Stimulated activated CD8-positive, alpha-beta memory T cell treated with anti-CD3 and anti-CD28 coated beads, Interleukin-12 subunit alpha, Interleukin-12 subunit beta, amount 100 ng/mL, for 24 hours (primary cell): Measurements from ENCODE around the gene GRB10.
"Not testable (repeated sequence)": the region's sequence is repeated elsewhere in the genome, so short reads cannot be mapped to it uniquely, and the experiment has no call there.

Experiments
- DNase-seq: peaks from one replicate; pipeline ENCODE4 v3.0.0-alpha.2; 2020; ENCODE audit errors: extremely low read depth

The GRB10 gene

DNA sequence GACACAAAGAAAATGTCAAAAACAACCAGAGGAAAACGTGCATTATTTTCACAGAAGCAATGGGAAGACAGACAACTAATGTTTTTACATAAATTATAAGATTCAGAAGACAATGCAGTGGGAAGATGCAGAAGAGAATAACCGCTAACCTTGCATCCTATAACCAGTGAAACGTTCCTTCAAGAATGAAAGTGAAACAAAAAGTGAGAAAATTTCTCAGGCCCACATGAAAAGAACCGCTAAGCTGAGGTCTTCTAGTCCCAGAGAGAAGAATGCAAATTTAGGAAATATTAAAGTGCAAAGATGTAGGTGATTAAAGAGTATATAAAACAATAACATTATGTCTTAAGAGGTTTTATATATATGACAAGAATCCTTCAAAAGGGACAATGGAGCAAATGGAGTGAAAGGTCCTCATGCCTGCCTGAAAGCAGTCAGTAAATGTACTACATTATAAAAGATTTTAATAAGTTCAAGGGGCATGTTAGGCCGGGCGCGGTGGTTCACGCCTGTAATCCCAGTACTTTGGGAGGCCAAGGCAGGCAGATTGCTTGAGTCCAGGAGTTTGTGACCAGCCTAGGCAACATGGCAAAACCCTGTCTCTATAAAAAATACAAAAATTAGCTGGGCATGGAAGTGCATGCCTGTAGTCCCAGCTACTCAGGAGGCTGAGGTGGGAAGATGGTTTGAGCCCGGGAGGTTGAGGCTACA, 174.3 kb downstream of the GRB10 start:
- no peak for DNase-seq

DNA sequence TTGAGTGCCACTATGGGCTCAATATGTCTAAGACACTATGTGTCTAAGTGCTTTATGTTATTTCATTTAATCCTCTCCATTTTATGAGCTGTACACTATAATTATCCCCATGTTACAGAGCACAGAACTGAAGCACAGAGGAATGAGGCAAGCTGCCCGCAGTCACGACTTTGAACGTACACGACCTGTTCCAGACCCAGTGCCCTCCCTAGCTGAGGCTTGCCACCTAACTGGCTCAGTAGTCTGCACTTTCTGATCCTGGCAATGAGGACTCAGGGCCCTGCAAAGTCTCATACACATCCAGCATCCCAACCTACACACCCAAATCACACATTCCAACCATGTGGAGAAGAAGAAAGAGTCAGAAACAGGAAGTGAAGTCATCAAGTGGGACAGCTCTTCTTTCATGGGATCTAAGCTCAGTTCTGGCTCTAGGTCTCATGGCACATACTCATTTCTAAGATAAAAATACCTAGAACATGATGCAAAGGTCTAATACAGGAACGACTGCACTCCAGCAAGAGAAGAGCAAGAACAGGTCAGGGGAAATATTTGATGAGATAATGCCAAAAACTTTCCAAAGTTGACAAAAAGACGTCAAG, 175.1 kb downstream of the GRB10 start:
- no peak for DNase-seq

DNA sequence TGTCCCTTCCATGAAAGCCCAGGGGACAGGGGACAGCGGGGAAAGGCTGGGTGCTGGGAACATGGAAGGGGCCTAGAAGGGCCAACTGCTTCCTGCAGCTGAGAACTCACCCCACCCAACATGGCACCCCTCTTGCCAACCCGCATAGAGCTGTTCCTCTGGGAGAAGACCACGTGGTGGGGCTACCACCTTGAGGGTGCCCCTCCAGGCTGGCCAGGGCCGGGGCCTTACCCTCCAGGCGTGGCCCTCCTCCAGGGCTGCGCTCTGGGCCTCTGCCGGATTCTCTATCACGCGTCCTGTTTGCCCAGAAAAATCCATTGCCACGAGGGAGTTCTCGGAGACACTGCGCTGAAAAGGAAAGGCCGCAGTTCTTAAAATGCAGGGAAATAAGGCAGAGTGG, 177.6 kb downstream of the GRB10 start:
- DNase-seq = no peak

DNA sequence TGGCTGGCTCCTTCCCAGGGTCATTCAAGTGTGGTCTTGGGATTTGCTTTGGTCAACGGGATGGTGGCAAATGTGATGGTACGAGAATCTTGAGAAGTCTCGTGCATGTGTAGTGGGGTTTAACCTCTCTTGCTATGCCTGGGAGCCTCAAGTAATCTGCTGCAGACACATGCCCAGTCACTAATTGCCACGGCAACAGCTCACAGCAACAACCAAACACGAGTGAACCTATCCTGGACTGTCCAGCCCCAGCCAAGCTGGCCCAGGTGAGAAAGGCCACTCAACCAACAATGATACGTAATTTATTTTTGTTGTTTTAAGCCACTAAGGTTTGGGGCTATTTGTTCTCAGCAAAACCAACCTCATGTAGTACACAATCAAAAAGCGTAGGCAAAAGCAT, 179.4 kb downstream of the GRB10 start:
- no peak for DNase-seq

DNA sequence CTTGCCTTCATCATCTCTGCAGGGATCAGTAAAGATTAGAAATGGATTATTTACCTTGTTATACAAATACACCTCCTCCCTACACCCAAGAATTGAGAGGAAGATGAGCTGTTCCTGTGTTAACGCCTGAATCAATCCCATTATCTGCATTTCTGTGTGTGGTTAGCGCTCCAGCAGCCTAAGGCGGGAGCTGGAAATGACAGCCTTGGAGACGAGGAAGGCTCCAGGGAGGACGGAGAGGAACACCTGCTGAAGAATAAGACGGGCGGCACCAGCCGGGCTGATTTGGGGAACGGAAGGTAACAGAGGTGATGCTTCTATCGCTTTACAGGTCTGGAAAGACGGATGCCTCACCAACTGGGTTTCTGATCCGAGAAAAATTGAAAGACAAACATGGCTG, 183.3 kb downstream of the GRB10 start:
- no peak for DNase-seq

DNA sequence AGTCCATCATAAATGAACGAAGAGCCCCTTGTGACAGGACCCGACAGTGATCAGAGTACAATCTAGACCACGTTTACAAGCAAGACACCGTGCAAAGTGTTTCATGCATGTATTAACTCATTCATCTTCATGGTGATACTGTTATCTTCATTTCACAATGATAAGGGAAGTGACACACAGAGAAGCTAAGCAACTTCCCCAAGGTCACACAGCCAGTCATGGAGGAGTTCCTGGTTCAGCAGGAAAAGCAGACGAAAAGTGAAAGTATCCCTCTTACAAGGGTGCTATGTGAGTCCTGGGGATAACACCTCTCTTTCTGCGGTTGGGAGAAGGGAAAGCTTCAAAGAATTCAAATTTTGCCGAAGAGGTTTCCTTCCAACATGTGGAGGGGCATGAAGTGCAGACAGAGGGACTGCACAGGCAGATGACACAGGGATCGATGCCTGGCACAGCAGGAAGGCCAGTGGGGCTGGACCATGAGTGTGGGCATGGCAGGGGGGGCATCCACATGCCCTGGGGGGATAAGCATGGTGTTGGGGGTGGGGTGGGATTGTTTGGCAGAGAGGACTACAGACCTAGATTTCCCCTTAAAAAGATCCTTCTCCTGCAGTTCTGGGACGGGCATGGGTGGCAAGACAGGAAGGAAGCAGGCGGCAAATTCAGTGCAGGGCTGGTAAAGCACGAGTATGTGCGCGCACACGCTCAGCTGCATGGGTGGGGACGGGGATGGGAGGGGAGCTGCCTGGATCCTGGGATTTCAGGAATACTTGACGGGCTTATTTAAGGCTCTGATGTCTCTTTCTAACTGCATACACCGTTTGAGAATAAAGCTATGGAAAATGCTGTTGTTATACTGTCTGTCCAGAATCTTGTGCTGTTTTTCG, 184.0 kb downstream of the GRB10 start:
- DNase-seq = no peak

DNA sequence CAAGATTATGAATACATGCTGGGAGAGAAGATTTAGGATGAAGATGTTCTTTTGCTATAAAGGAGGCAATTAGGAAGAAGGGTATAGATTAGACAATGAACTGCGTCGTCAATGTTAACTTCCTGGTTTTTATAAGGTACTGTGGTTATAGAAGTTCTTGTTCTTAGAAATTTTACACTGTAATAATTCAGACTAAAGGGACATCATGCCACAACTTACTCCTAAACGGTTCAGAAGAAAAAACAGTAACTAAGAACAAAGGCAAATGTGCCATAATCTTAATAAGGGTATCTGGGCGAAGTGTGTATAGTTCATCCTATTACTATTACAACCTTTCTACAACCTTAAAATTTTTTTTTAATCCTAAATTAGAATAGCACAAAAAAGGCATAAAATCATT, 186.2 kb downstream of the GRB10 start:
- DNase-seq = no peak

DNA sequence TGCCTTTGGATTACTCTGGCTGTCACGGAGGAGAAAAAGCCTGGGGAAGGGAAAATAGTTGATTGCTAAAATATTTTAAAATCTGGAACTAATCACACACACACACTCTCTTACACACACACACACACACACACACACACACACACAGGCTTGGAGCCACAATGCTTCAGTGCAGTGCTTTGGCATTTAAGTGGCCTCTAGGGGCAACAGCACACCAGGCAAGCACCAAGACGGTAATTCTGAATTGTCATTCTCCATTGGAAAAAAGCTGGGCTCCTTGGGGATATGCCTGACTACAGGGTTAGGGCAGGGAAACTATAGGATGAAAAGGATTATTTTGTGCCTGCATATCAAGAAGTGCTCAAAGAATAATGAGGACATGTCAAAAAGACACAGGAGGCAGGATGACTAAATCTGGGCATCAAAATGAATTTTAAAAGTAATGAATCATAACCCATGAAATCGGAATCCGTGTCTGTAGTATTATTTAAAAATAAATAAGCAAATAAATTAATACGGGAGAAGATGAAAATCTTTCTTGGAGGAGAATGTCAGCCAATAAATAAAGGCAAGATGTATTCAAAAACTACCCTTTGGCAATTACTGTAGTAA, 187.1 kb downstream of the GRB10 start:
- DNase-seq = no peak

DNA sequence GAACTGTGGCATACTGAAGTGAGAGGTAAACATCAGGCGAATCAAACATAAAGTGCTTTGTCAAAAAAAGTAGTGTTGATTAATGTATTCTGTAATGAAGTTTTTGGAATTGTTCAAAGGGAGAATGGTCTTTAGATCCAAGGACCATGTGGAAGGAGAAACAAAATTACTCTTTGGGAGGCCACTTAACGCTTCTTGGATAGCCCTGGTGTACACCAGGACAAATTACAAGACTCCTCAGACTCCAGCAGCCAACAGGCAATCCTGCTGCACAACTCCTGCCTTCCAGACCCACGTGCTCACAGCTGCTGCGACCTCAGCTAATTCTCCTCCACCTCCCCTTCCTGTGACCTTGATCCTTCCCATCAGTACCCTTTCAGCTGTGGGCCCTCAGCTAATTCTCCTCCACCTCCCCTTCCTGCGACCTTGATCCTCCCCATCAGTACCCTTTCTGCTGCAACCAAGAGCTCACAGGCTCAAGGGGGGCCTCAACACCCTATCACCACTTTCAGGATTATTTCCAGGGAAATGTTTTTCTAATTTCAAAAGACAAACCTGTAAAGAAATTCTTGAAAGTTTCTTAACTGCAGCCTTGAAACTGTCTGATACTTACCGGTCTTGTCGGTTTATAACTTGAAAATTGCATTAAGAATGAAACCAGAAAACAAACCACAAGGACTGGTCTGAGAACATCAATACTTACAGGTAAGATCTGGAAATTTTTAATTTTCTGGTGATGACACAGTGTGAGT, 187.8 kb downstream of the GRB10 start:
- DNase-seq = no peak

DNA sequence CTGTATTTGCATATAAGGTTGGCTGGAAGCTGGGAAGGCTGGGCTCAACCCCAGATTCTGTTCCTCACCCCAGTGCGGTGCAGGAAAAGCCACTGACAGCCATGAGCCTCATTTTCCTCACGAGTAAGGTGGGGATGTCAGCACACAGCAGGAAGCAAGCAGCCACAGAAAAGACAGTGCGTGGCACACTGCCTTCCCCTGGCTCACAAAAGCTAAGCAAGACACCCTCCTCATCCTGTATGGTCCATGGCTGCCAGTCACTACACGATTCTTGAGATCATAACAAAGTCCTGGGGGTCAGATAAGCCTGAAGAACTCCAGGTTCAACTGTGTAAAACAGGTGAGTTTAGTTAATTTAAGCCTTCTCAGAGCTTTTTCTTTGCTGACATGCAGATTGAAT, 188.6 kb downstream of the GRB10 start:
- DNase-seq = no peak

DNA sequence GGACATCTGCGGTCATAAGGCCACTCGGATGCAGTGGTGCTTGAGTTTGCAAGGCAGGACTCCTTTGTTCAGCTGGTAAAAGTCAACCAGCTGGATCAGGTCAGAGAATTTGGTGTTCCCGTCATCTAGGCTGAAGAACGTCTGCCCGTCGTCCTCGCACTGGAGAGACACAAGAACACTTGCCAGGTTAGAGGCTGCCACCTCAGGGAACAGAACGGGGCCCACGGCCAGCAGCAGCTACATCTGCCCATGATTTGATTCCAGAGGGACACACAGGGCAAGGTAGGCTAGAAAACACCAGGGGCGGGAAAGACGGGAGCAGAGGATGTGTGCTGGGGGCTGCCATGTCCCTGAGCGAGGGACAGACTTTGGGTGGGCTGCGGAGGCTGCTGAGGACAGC, 189.8 kb downstream of the GRB10 start:
- DNase-seq = no peak

DNA sequence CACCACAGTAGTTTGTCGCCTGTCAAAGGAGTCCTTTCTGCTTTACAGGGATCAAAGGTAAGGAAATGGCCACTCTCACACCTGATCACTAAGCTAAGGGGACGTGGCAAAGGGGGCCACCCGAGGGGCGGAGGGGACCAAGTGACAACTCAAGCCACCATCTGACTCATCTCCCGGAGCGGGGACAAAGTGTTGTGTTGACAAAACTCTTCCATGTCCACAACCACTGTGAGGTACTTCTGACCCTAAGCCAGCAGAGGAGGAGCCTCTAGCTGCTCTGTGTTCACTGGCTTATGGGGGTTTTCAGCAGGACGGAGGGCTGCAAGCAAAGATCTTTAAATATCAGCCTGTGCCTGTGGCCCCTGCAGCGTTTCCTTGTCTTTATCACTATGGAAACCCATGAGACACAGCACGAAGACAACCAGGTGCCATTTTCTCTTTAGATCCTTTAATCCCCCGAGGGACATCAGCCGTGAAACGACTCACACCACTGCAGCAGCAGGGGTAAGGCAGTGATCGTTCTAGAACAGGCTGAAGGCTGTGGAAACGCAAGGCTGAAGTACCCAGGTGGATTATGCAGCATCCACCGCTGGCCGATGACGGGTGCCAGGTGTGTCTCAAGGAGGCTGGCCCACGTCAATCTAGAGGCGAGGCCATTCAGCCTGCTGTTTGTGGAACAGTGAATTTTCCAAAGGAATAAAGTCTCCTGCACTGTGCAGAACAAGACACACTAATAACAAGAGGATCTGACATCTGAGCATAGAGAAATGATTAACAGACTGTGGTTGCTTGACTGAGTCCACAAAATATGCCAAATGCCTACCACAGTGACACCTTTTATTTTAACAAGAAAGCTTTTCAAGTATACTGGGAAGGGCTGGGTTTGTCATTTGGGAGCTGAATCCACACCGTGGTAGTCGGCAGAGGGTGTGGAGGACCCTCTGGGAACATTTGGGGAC, 190.9 kb downstream of the GRB10 start:
- no peak for DNase-seq

DNA sequence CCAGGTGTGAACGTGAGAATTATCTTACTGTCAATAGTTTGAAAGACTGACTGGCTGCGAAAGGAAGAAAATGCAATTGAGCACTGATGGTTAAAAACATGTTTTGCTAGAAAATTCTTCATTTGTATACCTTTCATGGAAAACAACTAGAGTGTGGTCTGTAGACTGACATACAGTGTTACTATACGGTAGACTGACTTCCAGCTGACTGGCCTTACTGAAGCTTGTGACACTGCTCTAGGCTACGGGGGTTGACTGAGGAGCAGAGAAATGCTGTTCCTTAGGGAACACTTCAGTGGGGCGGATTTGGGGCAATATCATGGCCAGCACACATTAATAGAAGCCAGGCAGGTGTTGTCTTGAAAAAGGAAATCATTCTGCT, 191.6 kb downstream of the GRB10 start:
- no peak for DNase-seq

DNA sequence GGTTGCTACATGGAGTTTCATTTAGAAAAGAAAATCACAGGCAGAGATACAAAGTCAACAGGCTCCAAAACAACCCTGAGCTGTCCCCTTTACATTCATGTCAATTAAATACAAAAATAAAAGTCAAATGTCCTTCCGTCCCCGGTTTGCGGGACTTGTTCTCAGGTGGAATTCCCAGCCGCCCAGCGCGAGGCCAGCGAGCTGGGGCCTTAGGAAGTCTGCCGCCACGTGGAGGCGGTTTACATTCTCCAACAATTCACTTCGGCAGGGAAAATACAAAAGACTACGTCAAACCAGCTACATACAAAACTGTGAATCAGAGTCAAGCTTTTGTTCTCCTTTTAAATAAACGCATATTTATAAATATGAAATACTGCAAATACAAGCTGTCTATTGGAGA, 192.2 kb downstream of the GRB10 start:
- DNase-seq = no peak

DNA sequence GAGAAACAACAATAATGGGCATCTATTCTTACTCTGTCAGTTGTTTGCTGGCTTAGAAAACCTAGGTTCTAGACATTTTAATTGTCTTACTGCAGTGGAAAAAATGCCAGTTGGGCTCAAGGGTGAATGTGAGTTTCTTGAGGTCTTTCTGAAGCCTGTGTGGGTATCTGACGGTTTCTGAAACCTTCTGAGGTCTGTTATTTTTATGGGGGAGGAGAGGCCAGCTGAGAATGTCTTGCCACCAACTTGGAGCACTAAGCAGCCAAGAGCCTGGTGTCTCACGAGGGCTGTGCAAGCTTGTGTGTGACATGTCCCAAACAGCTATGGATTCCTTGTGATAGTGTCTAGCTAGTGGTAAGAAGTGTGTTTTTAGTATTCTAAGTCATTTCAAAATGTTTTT, 193.3 kb downstream of the GRB10 start:
- DNase-seq = no peak

DNA sequence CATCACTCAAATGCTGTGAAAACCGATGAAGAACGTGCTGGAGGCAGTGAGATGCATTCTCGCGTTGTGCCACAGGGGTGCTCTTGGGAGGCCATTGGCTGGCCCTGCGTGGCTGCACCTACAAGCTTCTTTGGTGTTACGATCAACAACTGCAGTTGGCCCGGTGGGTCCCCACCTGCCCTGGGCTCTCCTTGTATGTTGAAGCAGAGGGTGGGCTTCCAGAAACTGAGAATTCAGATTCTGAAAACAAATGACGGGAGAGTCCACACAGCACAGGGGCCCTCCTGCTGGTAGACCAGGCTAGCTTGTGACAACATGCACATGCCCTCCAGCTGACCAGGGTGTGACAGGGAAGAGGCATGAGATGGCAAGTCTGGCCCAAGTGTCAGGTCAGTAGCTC, 193.8 kb downstream of the GRB10 start:
- DNase-seq = no peak

DNA sequence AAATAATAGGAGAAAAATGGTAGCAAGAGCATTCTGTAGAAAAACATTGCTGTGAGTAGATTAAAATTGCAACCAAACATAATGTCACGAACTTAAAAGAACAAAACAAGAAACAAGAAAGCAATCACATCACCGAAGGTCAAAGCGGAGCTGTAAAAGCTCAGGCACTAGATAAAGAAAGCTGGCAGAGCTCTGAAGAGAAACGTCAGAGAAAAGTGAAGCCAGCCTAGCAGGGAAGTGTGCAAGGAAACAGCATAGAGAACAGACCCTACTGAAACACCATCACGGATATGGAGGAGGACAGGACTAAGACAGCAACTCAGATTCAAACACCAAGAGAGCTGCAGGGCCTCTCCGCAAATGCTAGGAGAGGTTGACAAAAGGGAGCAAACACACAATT, 195.0 kb downstream of the GRB10 start:
- DNase-seq = no peak

DNA sequence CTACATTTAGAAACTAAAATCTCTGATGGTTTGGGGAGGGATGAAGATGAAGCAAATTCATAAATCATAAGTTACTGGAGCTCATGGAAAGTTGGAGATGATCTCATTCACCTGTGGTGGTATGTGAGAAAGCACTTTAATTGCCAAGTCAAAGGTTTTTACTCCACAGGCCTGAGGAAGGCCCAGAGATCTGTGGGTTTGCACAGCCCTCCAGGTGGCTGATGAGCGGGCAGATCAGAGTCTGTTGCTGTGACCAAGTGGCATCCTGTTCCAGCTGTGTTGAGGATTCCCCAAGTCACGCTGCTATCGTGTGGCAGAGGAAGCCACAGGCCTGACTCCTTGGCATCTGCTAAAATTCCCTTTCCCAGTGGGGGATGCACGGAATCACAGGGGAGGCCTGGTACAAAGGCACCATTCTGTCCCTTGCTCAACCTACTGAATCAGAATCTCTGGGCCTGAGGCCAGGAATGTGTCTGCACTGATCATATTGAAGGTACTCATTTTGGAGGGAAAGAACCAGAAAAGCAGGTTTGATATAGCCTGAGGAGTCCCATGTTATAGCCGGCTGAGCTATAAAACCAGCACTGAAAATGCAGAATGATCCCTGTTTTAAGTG, 197.8 kb downstream of the GRB10 start:
- no peak for DNase-seq

DNA sequence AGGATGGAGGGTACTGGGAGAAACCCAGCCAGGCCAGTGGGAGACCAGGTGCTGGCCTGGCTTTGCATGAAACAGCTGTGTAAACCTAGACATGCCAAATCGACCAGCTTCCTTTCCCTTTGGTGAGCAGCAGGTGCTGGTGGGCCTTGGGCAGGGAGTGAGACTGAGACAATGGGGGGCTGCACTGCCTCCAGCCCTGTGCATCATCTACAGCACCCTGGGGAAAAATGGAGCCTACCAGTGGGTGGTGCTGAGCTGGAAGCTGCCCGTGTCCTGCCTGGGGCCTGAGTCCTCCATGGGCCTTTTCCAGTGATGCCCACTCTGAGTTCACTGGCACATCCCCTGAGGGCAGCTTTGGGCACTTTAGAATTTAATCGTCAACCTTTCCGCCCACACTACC, 198.3 kb downstream of the GRB10 start:
- DNase-seq = no peak

DNA sequence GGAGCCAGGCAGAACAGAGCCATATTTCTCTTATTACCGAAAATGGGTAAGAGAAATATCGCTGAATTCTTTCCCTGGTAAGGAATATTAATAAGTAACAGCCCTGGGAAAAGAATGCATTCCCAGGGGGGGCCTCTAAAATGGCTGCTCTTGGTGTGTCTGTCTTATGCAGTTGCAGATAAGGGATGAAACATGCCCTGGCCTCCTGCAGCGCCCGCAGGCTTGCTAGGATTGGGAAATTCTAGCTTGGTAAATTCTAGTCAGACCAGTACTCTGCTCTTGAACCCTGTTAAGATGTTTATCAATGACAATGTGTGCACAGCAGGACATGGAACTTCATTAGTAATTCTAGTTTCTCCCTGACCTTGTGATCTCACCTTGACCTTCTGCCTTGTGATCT, 199.4 kb downstream of the GRB10 start:
- DNase-seq = not testable (repeated sequence)
